ENCODE results near the gene CSTPP1. TPM values are rescaled to one million over a fixed set of nuclear protein-coding genes. Genes with fewer than 3 reads are reported as not detected.

Gene CSTPP1
- total RNA-seq, 1 donor from 2014 or later = 32.7 TPM

DNA sequence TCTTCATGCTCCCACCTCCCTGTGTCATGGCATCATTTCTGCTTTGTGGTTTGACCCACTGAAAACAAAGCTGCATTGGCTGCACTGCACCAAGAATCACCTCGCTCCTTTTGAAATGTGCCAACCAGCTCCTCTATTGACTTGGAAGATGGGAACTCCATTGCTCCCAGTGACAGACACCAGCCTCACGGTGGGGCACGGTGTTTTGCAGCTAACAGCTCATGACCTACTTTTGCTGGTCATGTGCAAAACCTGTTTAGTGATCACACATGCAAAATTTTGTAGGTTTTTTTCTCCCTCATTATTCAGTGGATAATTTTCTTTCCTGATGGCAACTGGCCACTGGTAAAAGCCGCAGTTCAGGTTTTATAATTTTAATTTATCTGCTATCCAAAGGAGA lies 203.3 kb downstream of the CSTPP1 start:
- no peaks in the 10 kb centered on the region for H4K20me1 ChIP-seq (ENCODE audit: low read depth)
- no peaks in the 10 kb centered on the region for H3K27me3 ChIP-seq
- H3K79me2 ChIP-seq (ENCODE audit: low read depth) = no peaks in the 10 kb centered on the region
- no peaks in the 10 kb centered on the region for H3K36me3 ChIP-seq
- no peak overlapping the region for H3K4me3 Mint-ChIP-seq
- H3K4me3 ChIP-seq = no peak overlapping the region
- H3K9me3 ChIP-seq (ENCODE audit: low read depth) = no peaks in the 10 kb centered on the region
- H3K36me3 Mint-ChIP-seq = peaks cover 20% of the 10 kb centered on the region
- H3K27ac ChIP-seq = no peak overlapping the region
- peaks cover 5% of the 10 kb centered on the region for H3K27me3 Mint-ChIP-seq (ENCODE audit: insufficient read depth, low read depth)
- H3K27ac Mint-ChIP-seq = no peak overlapping the region
- DNase-seq (ENCODE audit: low spot score) = no peak
- TF ChIP-seq, protein P1, sequence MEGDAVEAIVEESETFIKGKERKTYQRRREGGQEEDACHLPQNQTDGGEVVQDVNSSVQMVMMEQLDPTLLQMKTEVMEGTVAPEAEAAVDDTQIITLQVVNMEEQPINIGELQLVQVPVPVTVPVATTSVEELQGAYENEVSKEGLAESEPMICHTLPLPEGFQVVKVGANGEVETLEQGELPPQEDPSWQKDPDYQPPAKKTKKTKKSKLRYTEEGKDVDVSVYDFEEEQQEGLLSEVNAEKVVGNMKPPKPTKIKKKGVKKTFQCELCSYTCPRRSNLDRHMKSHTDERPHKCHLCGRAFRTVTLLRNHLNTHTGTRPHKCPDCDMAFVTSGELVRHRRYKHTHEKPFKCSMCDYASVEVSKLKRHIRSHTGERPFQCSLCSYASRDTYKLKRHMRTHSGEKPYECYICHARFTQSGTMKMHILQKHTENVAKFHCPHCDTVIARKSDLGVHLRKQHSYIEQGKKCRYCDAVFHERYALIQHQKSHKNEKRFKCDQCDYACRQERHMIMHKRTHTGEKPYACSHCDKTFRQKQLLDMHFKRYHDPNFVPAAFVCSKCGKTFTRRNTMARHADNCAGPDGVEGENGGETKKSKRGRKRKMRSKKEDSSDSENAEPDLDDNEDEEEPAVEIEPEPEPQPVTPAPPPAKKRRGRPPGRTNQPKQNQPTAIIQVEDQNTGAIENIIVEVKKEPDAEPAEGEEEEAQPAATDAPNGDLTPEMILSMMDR (IDR thresholded peaks at IDR 0.05) = no peak
- TF ChIP-seq EZH2phosphoT487 (IDR thresholded peaks at IDR 0.05) = no peak
- H3K4me1 Mint-ChIP-seq = peaks cover 20% of the 10 kb centered on the region
- no peaks in the 10 kb centered on the region for H3K9me3 Mint-ChIP-seq
- no peak overlapping the region for H3K4me2 ChIP-seq
- H3F3A ChIP-seq (ENCODE audit: low read depth) = no peaks in the 10 kb centered on the region
- H3K4me1 ChIP-seq = no peaks in the 10 kb centered on the region
- H3K9ac ChIP-seq = no peak overlapping the region
- H2AFZ ChIP-seq (replicated peaks) = no peak overlapping the region

DNA sequence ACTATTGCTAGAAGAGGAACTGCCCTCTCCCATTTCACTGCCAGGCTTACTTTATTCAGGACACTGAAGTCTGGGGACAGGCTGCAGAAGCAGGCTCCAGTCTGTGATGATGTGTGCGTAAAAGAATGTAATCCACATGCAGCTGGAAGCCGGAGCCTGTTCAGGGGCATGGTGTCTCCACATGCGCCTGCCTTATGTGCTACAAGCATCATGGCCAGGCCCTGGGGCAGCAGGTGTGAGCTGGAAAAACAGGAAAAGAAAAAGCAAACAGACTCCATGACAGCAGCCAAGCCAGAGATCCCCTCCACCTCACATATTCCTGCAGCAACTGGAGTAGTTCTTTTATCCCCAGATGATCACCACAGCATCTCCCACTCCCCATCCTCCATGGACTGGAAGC lies 206.8 kb downstream of the CSTPP1 start:
- H3K4me2 ChIP-seq = no peak overlapping the region
- H3K4me3 Mint-ChIP-seq = no peak overlapping the region
- no peak overlapping the region for H3K9ac ChIP-seq
- H2AFZ ChIP-seq (replicated peaks) = no peak overlapping the region
- H3K36me3 ChIP-seq = no peaks in the 10 kb centered on the region
- peaks cover 16% of the 10 kb centered on the region for H3K4me1 Mint-ChIP-seq
- no peaks in the 10 kb centered on the region for H3K27me3 ChIP-seq
- peaks cover 4% of the 10 kb centered on the region for H3K27me3 Mint-ChIP-seq (ENCODE audit: insufficient read depth, low read depth)
- H3F3A ChIP-seq (ENCODE audit: low read depth) = no peaks in the 10 kb centered on the region
- no peaks in the 10 kb centered on the region for H4K20me1 ChIP-seq (ENCODE audit: low read depth)
- no peaks in the 10 kb centered on the region for H3K9me3 Mint-ChIP-seq
- no peak overlapping the region for H3K27ac ChIP-seq
- no peaks in the 10 kb centered on the region for H3K4me1 ChIP-seq
- no peak overlapping the region for H3K27ac Mint-ChIP-seq
- no peaks in the 10 kb centered on the region for H3K79me2 ChIP-seq (ENCODE audit: low read depth)
- no peak overlapping the region for H3K4me3 ChIP-seq
- H3K9me3 ChIP-seq (ENCODE audit: low read depth) = no peaks in the 10 kb centered on the region
- no peak for DNase-seq (ENCODE audit: low spot score)
- TF ChIP-seq EZH2 (IDR thresholded peaks at IDR 0.05) (no peak), EZH2phosphoT487 (IDR thresholded peaks at IDR 0.05) (no peak)
- TF ChIP-seq, protein P1 (IDR thresholded peaks at IDR 0.05) = no peak
- peaks cover 9% of the 10 kb centered on the region for H3K36me3 Mint-ChIP-seq

DNA sequence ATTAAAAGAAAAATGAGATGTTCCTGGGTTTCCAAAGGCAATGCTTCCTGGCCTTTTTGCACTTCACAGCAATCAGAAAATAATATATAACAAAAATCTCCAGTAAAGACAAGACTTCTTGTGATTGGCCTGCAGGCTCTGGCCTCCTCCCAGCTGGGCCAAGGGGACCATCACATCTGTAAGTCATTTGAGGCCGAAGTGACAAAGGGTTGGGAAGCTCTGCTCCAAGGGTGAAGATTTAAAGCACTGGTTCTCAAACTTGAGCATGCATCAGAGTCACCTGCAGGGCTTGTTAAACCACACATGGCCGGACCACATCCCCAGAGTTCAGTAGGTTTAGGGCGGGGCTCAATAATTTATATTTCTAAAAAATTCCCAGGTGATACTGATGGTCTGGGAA lies 208.0 kb downstream of the CSTPP1 start:
- no peaks in the 10 kb centered on the region for H3K9me3 ChIP-seq (ENCODE audit: low read depth)
- no peaks in the 10 kb centered on the region for H3K79me2 ChIP-seq (ENCODE audit: low read depth)
- no peaks in the 10 kb centered on the region for H3K4me1 ChIP-seq
- Mint-ChIP-seq H3K27ac (no peak overlapping the region), H3K4me3 (no peak overlapping the region), H3K9me3 (no peaks in the 10 kb centered on the region), H3K4me1 (peaks cover 16% of the 10 kb centered on the region), H3K36me3 (peaks cover 8% of the 10 kb centered on the region), H3K27me3 (ENCODE audit: insufficient read depth, low read depth) (peaks cover 4% of the 10 kb centered on the region)
- H4K20me1 ChIP-seq (ENCODE audit: low read depth) = no peaks in the 10 kb centered on the region
- H3K4me2 ChIP-seq = no peak overlapping the region
- H3F3A ChIP-seq (ENCODE audit: low read depth) = no peaks in the 10 kb centered on the region
- no peak overlapping the region for H2AFZ ChIP-seq (replicated peaks)
- no peak overlapping the region for H3K9ac ChIP-seq
- H3K36me3 ChIP-seq = no peaks in the 10 kb centered on the region
- no peaks in the 10 kb centered on the region for H3K27me3 ChIP-seq
- H3K27ac ChIP-seq = no peak overlapping the region
- H3K4me3 ChIP-seq = no peak overlapping the region
- TF ChIP-seq EZH2phosphoT487 (IDR thresholded peaks at IDR 0.05) = no peak
- TF ChIP-seq EZH2 (IDR thresholded peaks at IDR 0.05) = no peak
- TF ChIP-seq, protein P1 (IDR thresholded peaks at IDR 0.05) = no peak
- DNase-seq (ENCODE audit: low spot score) = no peak
